ENCODE data around the gene PRKCB. TPM values are rescaled to one million over a fixed set of nuclear protein-coding genes. Genes with fewer than 3 reads are reported as not detected.

Gene PRKCB
- total and polyA plus RNA-seq, 2 donors (not counting 1 experiment from before 2014, with no cell fraction given) = 0.01 TPM; not detected in 1

DNA sequence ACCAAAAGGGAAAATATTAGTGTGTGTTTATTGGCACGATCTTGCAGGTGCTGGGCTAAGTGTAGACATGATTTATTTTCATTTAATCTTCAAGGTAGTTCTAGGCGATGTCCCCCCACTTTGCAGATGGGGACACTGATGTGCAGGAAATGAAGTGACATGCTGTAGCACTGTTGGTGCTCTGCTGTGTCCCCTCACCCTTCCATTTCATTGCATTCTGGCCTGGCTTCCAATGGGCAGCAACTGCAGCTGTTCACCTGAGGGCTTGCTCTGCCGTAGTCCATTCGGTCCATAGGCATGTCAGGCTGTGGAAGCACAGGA, 123.9 kb downstream of the PRKCB start:
- Histone ChIP-seq H3K4me2 (ENCODE audit: extremely low read depth, insufficient read depth, low read length) (no peak overlapping the region), H3K27ac (ENCODE audit: insufficient read depth, low read length) (no peak overlapping the region), H3K36me3 (ENCODE audit: control insufficient read depth, insufficient read depth, low read length) (no peaks in the 10 kb centered on the region), H4K20me1 (ENCODE audit: control insufficient read depth, extremely low read depth, insufficient read depth, low read length) (no peaks in the 10 kb centered on the region), H3K9me3 (ENCODE audit: control insufficient read depth, insufficient read depth, low read depth, low read length) (no peaks in the 10 kb centered on the region), H3K9ac (ENCODE audit: insufficient read depth, low read length) (no peak overlapping the region), H2AFZ (ENCODE audit: low read length) (no peak overlapping the region), H3K4me3 (replicated peaks in 1 of 4; ENCODE audit: control extremely low read depth in 1 of 4, insufficient read depth in 1 of 4, low read depth in 3 of 4, low read length in 4 of 4) (no peak overlapping the region), H3K27me3 (ENCODE audit: control insufficient read depth, insufficient read depth, low read length) (no peaks in the 10 kb centered on the region), H3K4me1 (ENCODE audit: control insufficient read depth, extremely low read depth, insufficient read depth, low read length) (no peaks in the 10 kb centered on the region), H3K79me2 (ENCODE audit: control insufficient read depth, insufficient read depth, low read length) (no peaks in the 10 kb centered on the region)
- DNase-seq (ENCODE audit: low read depth in 2 of 2) = no peak
- TF ChIP-seq CTCF (conservative IDR thresholded peaks at IDR 0.05 in 1 of 2, IDR thresholded peaks at IDR 0.05 in 1 of 2; ENCODE audit: low read depth in 1 of 2, low read length in 2 of 2) = no peak
- TF ChIP-seq EZH2 (IDR thresholded peaks at IDR 0.05; ENCODE audit: low read length, missing control alignments) = no peak

DNA sequence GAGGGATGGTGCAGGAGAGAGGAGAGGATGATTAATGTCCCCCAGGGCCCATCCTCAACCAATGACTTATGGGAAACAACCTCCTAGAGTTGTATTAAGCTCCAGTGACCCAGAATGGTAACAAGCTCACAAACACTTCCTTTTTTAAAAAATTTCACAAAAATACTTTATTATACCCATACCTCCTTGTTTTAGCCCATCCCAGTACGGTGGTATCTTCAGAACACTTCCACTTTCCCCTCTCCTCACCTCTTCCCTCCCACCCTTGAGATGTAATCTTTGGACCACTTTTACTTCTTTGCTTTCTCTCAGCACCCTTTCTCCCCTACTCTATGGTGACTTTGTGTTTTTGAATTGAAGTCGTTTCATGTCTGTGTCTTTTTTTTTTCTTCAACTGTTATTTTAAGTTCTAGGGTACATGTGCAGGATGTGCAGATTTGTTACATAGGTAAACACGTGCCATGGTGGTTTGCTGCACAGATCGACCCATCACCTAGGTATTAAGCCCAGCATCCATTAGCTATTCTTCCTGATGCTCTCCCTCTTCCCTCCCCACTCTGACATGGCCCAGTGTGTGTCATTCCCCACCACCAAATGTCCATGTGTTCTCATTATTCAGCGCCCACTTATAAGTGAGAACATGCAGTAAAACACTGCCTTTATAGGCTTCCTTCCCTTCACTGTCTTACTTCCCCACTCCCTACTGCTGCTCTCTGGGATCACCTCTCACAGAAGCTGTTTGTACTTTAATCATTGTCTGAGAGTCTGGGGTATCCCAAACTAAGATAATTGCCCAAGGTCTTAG, 124.5 kb downstream of the PRKCB start:
- no peaks in the 10 kb centered on the region for H3K9me3 ChIP-seq (ENCODE audit: control insufficient read depth, insufficient read depth, low read depth, low read length)
- no peak for DNase-seq (ENCODE audit: low read depth in 2 of 2)
- TF ChIP-seq CTCF (conservative IDR thresholded peaks at IDR 0.05 in 1 of 2, IDR thresholded peaks at IDR 0.05 in 1 of 2; ENCODE audit: low read depth in 1 of 2, low read length in 2 of 2) (no peak), EZH2 (IDR thresholded peaks at IDR 0.05; ENCODE audit: low read length, missing control alignments) (no peak)

GRCh38 chr16:23962001-23962400, 126.2 kb downstream of the PRKCB start:
- H3K4me2 ChIP-seq (ENCODE audit: extremely low read depth, insufficient read depth, low read length) = no peak overlapping the region
- no peaks in the 10 kb centered on the region for H3K79me2 ChIP-seq (ENCODE audit: control insufficient read depth, insufficient read depth, low read length)
- H3K9me3 ChIP-seq (ENCODE audit: control insufficient read depth, insufficient read depth, low read depth, low read length) = no peaks in the 10 kb centered on the region
- H3K36me3 ChIP-seq (ENCODE audit: control insufficient read depth, insufficient read depth, low read length) = no peaks in the 10 kb centered on the region
- no peak overlapping the region for H3K9ac ChIP-seq (ENCODE audit: insufficient read depth, low read length)
- no peak for TF ChIP-seq EZH2 (IDR thresholded peaks at IDR 0.05; ENCODE audit: low read length, missing control alignments)
- no peak for TF ChIP-seq CTCF (conservative IDR thresholded peaks at IDR 0.05 in 1 of 2, IDR thresholded peaks at IDR 0.05 in 1 of 2; ENCODE audit: low read depth in 1 of 2, low read length in 2 of 2)
- no peak for DNase-seq (ENCODE audit: low read depth in 2 of 2)
- H3K27ac ChIP-seq (ENCODE audit: insufficient read depth, low read length) = no peak overlapping the region
- no peaks in the 10 kb centered on the region for H4K20me1 ChIP-seq (ENCODE audit: control insufficient read depth, extremely low read depth, insufficient read depth, low read length)
- H3K4me3 ChIP-seq (replicated peaks in 1 of 4; ENCODE audit: control extremely low read depth in 1 of 4, insufficient read depth in 1 of 4, low read depth in 3 of 4, low read length in 4 of 4) = no peak overlapping the region
- no peaks in the 10 kb centered on the region for H3K4me1 ChIP-seq (ENCODE audit: control insufficient read depth, extremely low read depth, insufficient read depth, low read length)
- no peaks in the 10 kb centered on the region for H3K27me3 ChIP-seq (ENCODE audit: control insufficient read depth, insufficient read depth, low read length)
- H2AFZ ChIP-seq (ENCODE audit: low read length) = no peak overlapping the region

More for the DNA sequence above, 124.5 kb downstream of the PRKCB start:
- no peaks in the 10 kb centered on the region for H3K79me2 ChIP-seq (ENCODE audit: control insufficient read depth, insufficient read depth, low read length)
- no peaks in the 10 kb centered on the region for H3K4me1 ChIP-seq (ENCODE audit: control insufficient read depth, extremely low read depth, insufficient read depth, low read length)
- H3K4me3 ChIP-seq (replicated peaks in 1 of 4; ENCODE audit: control extremely low read depth in 1 of 4, insufficient read depth in 1 of 4, low read depth in 3 of 4, low read length in 4 of 4) = no peak overlapping the region
- no peak overlapping the region for H2AFZ ChIP-seq (ENCODE audit: low read length)
- no peaks in the 10 kb centered on the region for H4K20me1 ChIP-seq (ENCODE audit: control insufficient read depth, extremely low read depth, insufficient read depth, low read length)
- H3K27ac ChIP-seq (ENCODE audit: insufficient read depth, low read length) = no peak overlapping the region
- H3K36me3 ChIP-seq (ENCODE audit: control insufficient read depth, insufficient read depth, low read length) = no peaks in the 10 kb centered on the region
- no peak overlapping the region for H3K4me2 ChIP-seq (ENCODE audit: extremely low read depth, insufficient read depth, low read length)
- no peaks in the 10 kb centered on the region for H3K27me3 ChIP-seq (ENCODE audit: control insufficient read depth, insufficient read depth, low read length)
- no peak overlapping the region for H3K9ac ChIP-seq (ENCODE audit: insufficient read depth, low read length)
